NCI-H2196 treated with DMSO at 0.1 percent for 48 hours (cell line): ENCODE data around the gene TXNDC8.
"Not testable (repeated sequence)": the region's sequence is repeated elsewhere in the genome, so short reads cannot be mapped to it uniquely, and the experiment has no call there.

Source experiments
- DNase-seq: peaks from one replicate; lab custom pipeline; 2025; ENCODE audit not compliant: unreplicated experiment; lab: John Stamatoyannopoulos, UW

The TXNDC8 gene

GRCh38 chr9:110337727-110338126 lies at the start of gene TXNDC8:
TXNDC8 (minus strand) TSS chr9:110337863.
- no peak for DNase-seq

- DNase-seq, result no peak
Measured at GRCh38 chr9:110383491-110383890, 45.8 kb upstream of the TXNDC8 start.

GRCh38 chr9:110382731-110383130 lies 45.1 kb upstream of the TXNDC8 start:
- no peak for DNase-seq

- DNase-seq, result no peak
Measured at GRCh38 chr9:110371411-110372007, 33.8 kb upstream of the TXNDC8 start.

- no peak for DNase-seq
Measured at GRCh38 chr9:110370315-110370714, 32.7 kb upstream of the TXNDC8 start.

GRCh38 chr9:110364451-110364850 lies 26.8 kb upstream of the TXNDC8 start:
- no peak for DNase-seq

- DNase-seq, result not testable (repeated sequence)
Measured at GRCh38 chr9:110358992-110359391, 21.3 kb upstream of the TXNDC8 start.

GRCh38 chr9:110357505-110357904 lies 19.8 kb upstream of the TXNDC8 start:
- DNase-seq, result no peak

- no peak for DNase-seq
Measured at GRCh38 chr9:110356639-110357395, 19.2 kb upstream of the TXNDC8 start.

GRCh38 chr9:110355911-110356310 lies 18.2 kb upstream of the TXNDC8 start:
- DNase-seq, result no peak

- DNase-seq, result no peak
Measured at GRCh38 chr9:110351009-110351467, 13.4 kb upstream of the TXNDC8 start.

- DNase-seq, result no peak
Measured at GRCh38 chr9:110346325-110346724, 8.7 kb upstream of the TXNDC8 start.

GRCh38 chr9:110344821-110345220 lies 7.2 kb upstream of the TXNDC8 start:
- DNase-seq, result no peak

GRCh38 chr9:110343551-110343950 lies 5.9 kb upstream of the TXNDC8 start:
- no peak for DNase-seq

- no peak for DNase-seq
Measured at GRCh38 chr9:110340306-110340705, 2.6 kb upstream of the TXNDC8 start.

- no peak for DNase-seq
Measured at GRCh38 chr9:110338143-110338542, 480 bp upstream of the TXNDC8 start.

GRCh38 chr9:110336363-110336762 lies 1.3 kb downstream of the TXNDC8 start:
- DNase-seq, result no peak

- DNase-seq, result no peak
Measured at GRCh38 chr9:110334871-110335270, 2.8 kb downstream of the TXNDC8 start.

- DNase-seq, result no peak
Measured at GRCh38 chr9:110334183-110334582, 3.5 kb downstream of the TXNDC8 start.

- DNase-seq, result no peak
Measured at GRCh38 chr9:110332766-110333165, 4.9 kb downstream of the TXNDC8 start.

- DNase-seq, result no peak
Measured at GRCh38 chr9:110330484-110331105, 7.1 kb downstream of the TXNDC8 start.

- DNase-seq, result no peak
Measured at GRCh38 chr9:110329639-110330230, 7.9 kb downstream of the TXNDC8 start.
